ENCODE results near the gene ARHGAP11A.

ARHGAP11A gene

DNA sequence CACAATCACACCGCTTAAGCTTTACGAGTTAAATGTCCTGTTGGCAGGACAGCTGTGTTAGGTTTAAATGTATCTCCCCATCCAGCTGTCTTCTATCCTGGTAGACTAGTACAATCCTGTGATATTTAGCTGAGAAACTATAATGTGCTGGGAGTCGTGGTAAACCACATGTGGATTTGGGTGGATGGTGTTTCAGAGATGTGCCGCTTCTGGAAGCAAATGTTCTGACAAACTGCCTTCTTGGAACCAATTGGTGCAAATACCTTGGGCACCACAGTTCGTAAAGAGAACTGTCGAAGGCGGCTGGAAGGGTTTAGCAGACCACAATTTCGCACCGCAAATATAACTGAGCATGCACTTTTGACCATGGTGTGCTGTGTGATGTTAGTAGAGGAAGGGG is 41.2 kb downstream of the ARHGAP11A start:
- H3F3A ChIP-seq (ENCODE audit: insufficient read depth) = no peaks in the 10 kb centered on the region; the same call in 1 of the 2 replicates
- H3K36me3 ChIP-seq (ENCODE audit: low read length) = peaks cover 4% of the 10 kb centered on the region; the same call in 1 of the 2 replicates
- H3K4me2 ChIP-seq (ENCODE audit: low read depth, low read length, poor library complexity, severe bottlenecking) = no peak overlapping the region
- TF ChIP-seq, protein P1, sequence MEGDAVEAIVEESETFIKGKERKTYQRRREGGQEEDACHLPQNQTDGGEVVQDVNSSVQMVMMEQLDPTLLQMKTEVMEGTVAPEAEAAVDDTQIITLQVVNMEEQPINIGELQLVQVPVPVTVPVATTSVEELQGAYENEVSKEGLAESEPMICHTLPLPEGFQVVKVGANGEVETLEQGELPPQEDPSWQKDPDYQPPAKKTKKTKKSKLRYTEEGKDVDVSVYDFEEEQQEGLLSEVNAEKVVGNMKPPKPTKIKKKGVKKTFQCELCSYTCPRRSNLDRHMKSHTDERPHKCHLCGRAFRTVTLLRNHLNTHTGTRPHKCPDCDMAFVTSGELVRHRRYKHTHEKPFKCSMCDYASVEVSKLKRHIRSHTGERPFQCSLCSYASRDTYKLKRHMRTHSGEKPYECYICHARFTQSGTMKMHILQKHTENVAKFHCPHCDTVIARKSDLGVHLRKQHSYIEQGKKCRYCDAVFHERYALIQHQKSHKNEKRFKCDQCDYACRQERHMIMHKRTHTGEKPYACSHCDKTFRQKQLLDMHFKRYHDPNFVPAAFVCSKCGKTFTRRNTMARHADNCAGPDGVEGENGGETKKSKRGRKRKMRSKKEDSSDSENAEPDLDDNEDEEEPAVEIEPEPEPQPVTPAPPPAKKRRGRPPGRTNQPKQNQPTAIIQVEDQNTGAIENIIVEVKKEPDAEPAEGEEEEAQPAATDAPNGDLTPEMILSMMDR (IDR thresholded peaks at IDR 0.05; ENCODE audit: insufficient read depth, low read length, poor library complexity, severe bottlenecking) = no peak
- TF ChIP-seq EZH2phosphoT487 (conservative IDR thresholded peaks at IDR 0.05; ENCODE audit: low read length) = no peak
- H3K79me2 ChIP-seq (ENCODE audit: insufficient read depth, low read length) = no peaks in the 10 kb centered on the region
- H4K20me1 ChIP-seq (ENCODE audit: low read depth, low read length) = no peaks in the 10 kb centered on the region
- H3K9me2 ChIP-seq (replicated peaks; ENCODE audit: insufficient read depth, low read length) = no peaks in the 10 kb centered on the region
- H3K4me3 ChIP-seq (ENCODE audit: insufficient read depth, low read length, poor library complexity, severe bottlenecking) = no peak overlapping the region
- H3K9ac ChIP-seq (ENCODE audit: low read length) = no peak overlapping the region
- H2AFZ ChIP-seq (ENCODE audit: low read depth, low read length, severe bottlenecking) = no peak overlapping the region
- H3K27me3 ChIP-seq (ENCODE audit: low read length) = no peaks in the 10 kb centered on the region
- H3K27ac ChIP-seq (ENCODE audit: low read depth, low read length) = no peak overlapping the region
- no peaks in the 10 kb centered on the region for H3K9me3 ChIP-seq (ENCODE audit: insufficient read depth, low read length)

DNA sequence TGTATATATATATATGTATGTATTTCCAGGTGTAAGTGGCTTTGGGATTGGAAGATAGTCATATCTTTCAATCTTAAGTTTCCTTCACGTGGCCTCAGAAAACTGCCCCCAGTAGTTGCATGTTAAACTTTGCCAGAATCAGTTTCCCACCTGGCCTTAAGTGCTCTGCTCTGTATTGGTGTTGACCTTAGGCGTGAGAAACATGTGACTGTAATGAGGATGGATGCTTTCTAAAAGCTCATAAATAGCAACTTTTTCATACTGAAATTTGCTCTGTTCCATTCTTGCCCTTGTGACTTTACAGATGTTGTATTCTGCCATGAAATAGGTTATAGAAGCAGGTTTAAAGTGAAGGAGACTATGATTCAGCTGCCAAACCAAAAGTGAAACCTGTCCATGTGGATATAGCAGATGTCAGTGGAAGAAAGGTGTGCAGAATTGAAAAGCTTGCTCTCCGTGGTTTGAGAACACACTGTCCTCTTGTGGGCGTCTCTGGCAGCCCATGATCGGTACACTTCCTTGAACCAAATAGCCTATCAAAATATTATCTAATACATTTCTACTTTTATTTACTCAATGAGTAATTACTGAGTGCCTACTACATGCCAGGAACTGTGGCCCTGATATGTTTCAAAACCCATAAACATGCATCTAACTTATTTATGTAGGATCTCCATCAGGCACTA is 42.0 kb downstream of the ARHGAP11A start:
- Histone ChIP-seq H3K9ac (ENCODE audit: low read length) (no peak overlapping the region), H2AFZ (ENCODE audit: low read depth, low read length, severe bottlenecking) (no peak overlapping the region), H3K9me3 (ENCODE audit: insufficient read depth, low read length) (no peaks in the 10 kb centered on the region), H3K4me2 (ENCODE audit: low read depth, low read length, poor library complexity, severe bottlenecking) (no peak overlapping the region), H3K27ac (ENCODE audit: low read depth, low read length) (no peak overlapping the region), H3K36me3 (ENCODE audit: low read length) (peaks cover 4% of the 10 kb centered on the region; the same call in 1 of the 2 replicates), H4K20me1 (ENCODE audit: low read depth, low read length) (no peaks in the 10 kb centered on the region), H3K79me2 (ENCODE audit: insufficient read depth, low read length) (no peaks in the 10 kb centered on the region), H3F3A (ENCODE audit: insufficient read depth) (peaks cover 8% of the 10 kb centered on the region), H3K27me3 (ENCODE audit: low read length) (no peaks in the 10 kb centered on the region), H3K4me3 (ENCODE audit: insufficient read depth, low read length, poor library complexity, severe bottlenecking) (no peak overlapping the region), H3K9me2 (replicated peaks; ENCODE audit: insufficient read depth, low read length) (no peaks in the 10 kb centered on the region)
- TF ChIP-seq EZH2phosphoT487 (conservative IDR thresholded peaks at IDR 0.05; ENCODE audit: low read length) = no peak
- TF ChIP-seq, protein P1 (IDR thresholded peaks at IDR 0.05; ENCODE audit: insufficient read depth, low read length, poor library complexity, severe bottlenecking) = no peak

DNA sequence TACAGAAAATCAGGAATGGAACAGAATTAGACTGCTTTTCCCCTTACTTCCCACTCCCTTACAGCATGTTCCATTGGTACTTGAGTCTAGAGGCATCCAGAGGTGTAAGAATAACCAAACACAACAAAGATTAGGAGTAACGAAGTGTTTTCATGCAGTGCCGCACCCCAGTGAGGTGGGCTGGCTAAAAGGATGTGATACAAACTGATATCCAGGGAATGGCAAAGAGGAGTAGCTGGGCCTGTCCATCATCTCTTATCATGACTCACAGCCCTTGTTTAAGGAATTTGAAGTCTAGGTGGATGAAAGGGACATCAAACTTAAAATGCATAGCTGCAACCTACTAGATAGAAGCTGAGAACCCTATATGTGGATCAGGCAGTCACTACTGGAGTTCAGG is 42.6 kb downstream of the ARHGAP11A start:
- Histone ChIP-seq H2AFZ (ENCODE audit: low read depth, low read length, severe bottlenecking) (no peak overlapping the region), H3K27ac (ENCODE audit: low read depth, low read length) (no peak overlapping the region), H3K9me2 (replicated peaks; ENCODE audit: insufficient read depth, low read length) (no peaks in the 10 kb centered on the region), H3K4me3 (ENCODE audit: insufficient read depth, low read length, poor library complexity, severe bottlenecking) (no peak overlapping the region), H3K27me3 (ENCODE audit: low read length) (no peaks in the 10 kb centered on the region), H3K79me2 (ENCODE audit: insufficient read depth, low read length) (no peaks in the 10 kb centered on the region), H3K9ac (ENCODE audit: low read length) (no peak overlapping the region), H3K36me3 (ENCODE audit: low read length) (peaks cover 2% of the 10 kb centered on the region; the same call in 1 of the 2 replicates), H3F3A (ENCODE audit: insufficient read depth) (peaks cover 11% of the 10 kb centered on the region), H4K20me1 (ENCODE audit: low read depth, low read length) (no peaks in the 10 kb centered on the region), H3K4me2 (ENCODE audit: low read depth, low read length, poor library complexity, severe bottlenecking) (no peak overlapping the region), H3K9me3 (ENCODE audit: insufficient read depth, low read length) (no peaks in the 10 kb centered on the region)
- TF ChIP-seq, protein P1 (IDR thresholded peaks at IDR 0.05; ENCODE audit: insufficient read depth, low read length, poor library complexity, severe bottlenecking) = no peak
- TF ChIP-seq EZH2phosphoT487 (conservative IDR thresholded peaks at IDR 0.05; ENCODE audit: low read length) = no peak
